ENCODE measurements around the gene TRIM40. TPM values are rescaled to one million over a fixed set of nuclear protein-coding genes. Genes with fewer than 3 reads are reported as not detected.

Gene TRIM40
- total and polyA plus RNA-seq, 2 experiments from 2014 or later = not detected

- no peaks in the 10 kb centered on the region for H3K27me3 Mint-ChIP-seq (ENCODE audit: insufficient read depth, low read depth, poor library complexity)
- DNase-seq (ENCODE audit: low spot score) = no peak
Measured at GRCh38 chr6:30180145-30180544, 44.2 kb downstream of the TRIM40 start.

More at GRCh38 chr6:30180145-30180544, 44.2 kb downstream of the TRIM40 start:
- Mint-ChIP-seq H3K36me3 (ENCODE audit: low read depth) (peaks cover 5% of the 10 kb centered on the region), H3K4me3 (no peak overlapping the region), H3K27ac (no peak overlapping the region), H3K9me3 (peaks cover 4% of the 10 kb centered on the region; the same call in 1 of the 3 replicates), H3K4me1 (peaks cover under 1% of the 10 kb centered on the region; the same call in 1 of the 3 replicates)
- Histone ChIP-seq H2AFZ (no peak overlapping the region), H3K4me2 (no peak overlapping the region), H3K9me2 (ENCODE audit: insufficient read depth) (no peaks in the 10 kb centered on the region), H3K27me3 (ENCODE audit: insufficient read depth) (no peaks in the 10 kb centered on the region), H3K4me3 (no peak overlapping the region), H3K79me2 (replicated peaks; ENCODE audit: insufficient read depth) (no peaks in the 10 kb centered on the region), H3F3A (replicated peaks; ENCODE audit: low read depth) (no peaks in the 10 kb centered on the region), H3K27ac (ENCODE audit: low read depth) (no peak overlapping the region), H3K4me1 (ENCODE audit: insufficient read depth) (no peaks in the 10 kb centered on the region), H3K36me3 (ENCODE audit: insufficient read depth) (no peaks in the 10 kb centered on the region), H4K20me1 (replicated peaks; ENCODE audit: insufficient read depth) (no peaks in the 10 kb centered on the region)
- no peak for ATAC-seq
- TF ChIP-seq EZH2 (IDR thresholded peaks at IDR 0.05; ENCODE audit: low read depth, unreplicated experiment) (no peak), ZNF331 (CRISPR knock-in tag; IDR thresholded peaks at IDR 0.05; ENCODE audit: low read depth) (no peak), ZNF462 (CRISPR knock-in tag; IDR thresholded peaks at IDR 0.05) (no peak), JUNB (IDR thresholded peaks at IDR 0.05; ENCODE audit: unreplicated experiment) (no peak), ZNF114 (CRISPR knock-in tag; IDR thresholded peaks at IDR 0.05) (no peak), POLR2AphosphoS5 (IDR thresholded peaks at IDR 0.05; ENCODE audit: low read depth) (no peak), CTCF (conservative IDR thresholded peaks at IDR 0.05; ENCODE audit: low read depth in 2 of 2) (no peak), CREB1 (CRISPR knock-in tag; IDR thresholded peaks at IDR 0.05; ENCODE audit: low read depth) (no peak), STAT1 (IDR thresholded peaks at IDR 0.05; ENCODE audit: unreplicated experiment) (no peak)
